ENCODE results near the gene USP25.
"Not testable (repeated sequence)": the region's sequence is repeated elsewhere in the genome, so short reads cannot be mapped to it uniquely, and the experiment has no call there.

DNA sequence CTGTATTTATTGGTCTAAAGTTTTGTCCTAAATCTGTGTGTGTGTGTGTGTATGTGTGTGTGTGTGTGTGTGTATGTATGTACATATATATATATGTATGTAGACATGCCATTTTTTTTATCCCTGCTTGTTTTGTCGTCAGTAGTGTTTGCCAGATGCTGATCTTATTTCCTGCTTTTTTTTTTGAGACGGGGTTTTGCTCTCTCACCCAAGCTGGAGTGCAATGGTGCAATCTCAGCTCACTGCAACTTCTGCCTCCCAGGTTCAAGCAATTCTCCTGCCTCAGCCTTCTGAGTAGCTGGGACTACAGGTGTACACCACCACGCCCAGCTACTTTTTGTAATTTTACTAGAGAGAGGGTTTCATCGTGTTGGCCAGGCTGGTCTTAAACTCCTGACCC is 6.1 kb downstream of the USP25 start:
- TF ChIP-seq, protein P1, sequence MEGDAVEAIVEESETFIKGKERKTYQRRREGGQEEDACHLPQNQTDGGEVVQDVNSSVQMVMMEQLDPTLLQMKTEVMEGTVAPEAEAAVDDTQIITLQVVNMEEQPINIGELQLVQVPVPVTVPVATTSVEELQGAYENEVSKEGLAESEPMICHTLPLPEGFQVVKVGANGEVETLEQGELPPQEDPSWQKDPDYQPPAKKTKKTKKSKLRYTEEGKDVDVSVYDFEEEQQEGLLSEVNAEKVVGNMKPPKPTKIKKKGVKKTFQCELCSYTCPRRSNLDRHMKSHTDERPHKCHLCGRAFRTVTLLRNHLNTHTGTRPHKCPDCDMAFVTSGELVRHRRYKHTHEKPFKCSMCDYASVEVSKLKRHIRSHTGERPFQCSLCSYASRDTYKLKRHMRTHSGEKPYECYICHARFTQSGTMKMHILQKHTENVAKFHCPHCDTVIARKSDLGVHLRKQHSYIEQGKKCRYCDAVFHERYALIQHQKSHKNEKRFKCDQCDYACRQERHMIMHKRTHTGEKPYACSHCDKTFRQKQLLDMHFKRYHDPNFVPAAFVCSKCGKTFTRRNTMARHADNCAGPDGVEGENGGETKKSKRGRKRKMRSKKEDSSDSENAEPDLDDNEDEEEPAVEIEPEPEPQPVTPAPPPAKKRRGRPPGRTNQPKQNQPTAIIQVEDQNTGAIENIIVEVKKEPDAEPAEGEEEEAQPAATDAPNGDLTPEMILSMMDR (IDR thresholded peaks at IDR 0.05), result not testable (repeated sequence)
- not testable (repeated sequence) for TF ChIP-seq POLR2A (IDR thresholded peaks at IDR 0.05)
